Neural progenitor cell (in vitro differentiated cells): Measurements from ENCODE around the gene SPON1.

Source experiments
- CTCF ChIP-seq: fragments of 200-600 bp; sonication (generic); IDR thresholded peaks from 2 replicates; pipeline ENCODE4 v1.5.1; 2017; ENCODE audit warnings: antibody characterized with exemption, mild to moderate bottlenecking
- EZH2phosphoT487 ChIP-seq: fragments of 200-600 bp; sonication (generic); IDR thresholded peaks from 2 replicates; pipeline ENCODE4 v1.6.1; 2017; ENCODE audit warnings: antibody characterized with exemption

GRCh38 chr11:14245444-14245843 is 282.9 kb downstream of the SPON1 start:
- TF ChIP-seq CTCF (no peak), EZH2phosphoT487 (no peak)
